Measurements from ENCODE around the gene UBASH3A. TPM values are rescaled to one million over a fixed set of nuclear protein-coding genes. Genes with fewer than 3 reads are reported as not detected.

UBASH3A gene
- total RNA-seq, 1 experiment from 2014 or later, result 0.07 TPM

- Histone ChIP-seq H3K9me2 (ENCODE audit: insufficient read depth) (no peaks in the 10 kb centered on the region), H3K9ac (ENCODE audit: low read length) (no peak overlapping the region), H3K79me2 (ENCODE audit: insufficient read depth, low read length) (no peaks in the 10 kb centered on the region), H3K4me1 (ENCODE audit: control insufficient read depth in 1 of 2, insufficient read depth in 2 of 2, low read length in 2 of 2) (peaks cover 0 to 3% of the 10 kb centered on the region in 2 experiments; a peak in 1 of 4 replicates), H3K36me3 (ENCODE audit: control insufficient read depth in 1 of 2, insufficient read depth in 2 of 2, low read length in 2 of 2) (no peaks in the 10 kb centered on the region), H3K4me3 (replicated peaks in 1 of 2; ENCODE audit: low read depth in 1 of 2, low read length in 2 of 2) (no peak overlapping the region), H4K20me1 (ENCODE audit: insufficient read depth) (no peaks in the 10 kb centered on the region), H3K27me3 (ENCODE audit: insufficient read depth, low read length) (peaks cover 3% of the 10 kb centered on the region; the same call in 1 of the 2 replicates), H3K9me3 (ENCODE audit: control insufficient read depth in 1 of 2, insufficient read depth in 1 of 2, low read depth in 1 of 2, low read length in 2 of 2) (no peaks in the 10 kb centered on the region), H2AFZ (ENCODE audit: low read depth, low read length, poor library complexity, severe bottlenecking) (no peak overlapping the region), H3K27ac (ENCODE audit: low read depth, low read length) (no peak overlapping the region), H3K4me2 (ENCODE audit: low read length) (no peak overlapping the region)
- ChIA-PET CTCF (no interaction called here), RAD21 (ENCODE audit: low non-redundant PET in 1 of 2, low total read pairs in 2 of 2, uncharacterized antibody in 2 of 2, unreplicated experiment in 2 of 2) (no interaction called here), POLR2A (no interaction called here)
- TF ChIP-seq RAD21 (IDR thresholded peaks at IDR 0.05; ENCODE audit: low read depth) (no peak), EZH2 (IDR thresholded peaks at IDR 0.05) (no peak), MAX (IDR thresholded peaks at IDR 0.05) (no peak)
- TF ChIP-seq, protein P1, sequence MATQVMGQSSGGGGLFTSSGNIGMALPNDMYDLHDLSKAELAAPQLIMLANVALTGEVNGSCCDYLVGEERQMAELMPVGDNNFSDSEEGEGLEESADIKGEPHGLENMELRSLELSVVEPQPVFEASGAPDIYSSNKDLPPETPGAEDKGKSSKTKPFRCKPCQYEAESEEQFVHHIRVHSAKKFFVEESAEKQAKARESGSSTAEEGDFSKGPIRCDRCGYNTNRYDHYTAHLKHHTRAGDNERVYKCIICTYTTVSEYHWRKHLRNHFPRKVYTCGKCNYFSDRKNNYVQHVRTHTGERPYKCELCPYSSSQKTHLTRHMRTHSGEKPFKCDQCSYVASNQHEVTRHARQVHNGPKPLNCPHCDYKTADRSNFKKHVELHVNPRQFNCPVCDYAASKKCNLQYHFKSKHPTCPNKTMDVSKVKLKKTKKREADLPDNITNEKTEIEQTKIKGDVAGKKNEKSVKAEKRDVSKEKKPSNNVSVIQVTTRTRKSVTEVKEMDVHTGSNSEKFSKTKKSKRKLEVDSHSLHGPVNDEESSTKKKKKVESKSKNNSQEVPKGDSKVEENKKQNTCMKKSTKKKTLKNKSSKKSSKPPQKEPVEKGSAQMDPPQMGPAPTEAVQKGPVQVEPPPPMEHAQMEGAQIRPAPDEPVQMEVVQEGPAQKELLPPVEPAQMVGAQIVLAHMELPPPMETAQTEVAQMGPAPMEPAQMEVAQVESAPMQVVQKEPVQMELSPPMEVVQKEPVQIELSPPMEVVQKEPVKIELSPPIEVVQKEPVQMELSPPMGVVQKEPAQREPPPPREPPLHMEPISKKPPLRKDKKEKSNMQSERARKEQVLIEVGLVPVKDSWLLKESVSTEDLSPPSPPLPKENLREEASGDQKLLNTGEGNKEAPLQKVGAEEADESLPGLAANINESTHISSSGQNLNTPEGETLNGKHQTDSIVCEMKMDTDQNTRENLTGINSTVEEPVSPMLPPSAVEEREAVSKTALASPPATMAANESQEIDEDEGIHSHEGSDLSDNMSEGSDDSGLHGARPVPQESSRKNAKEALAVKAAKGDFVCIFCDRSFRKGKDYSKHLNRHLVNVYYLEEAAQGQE (IDR thresholded peaks at IDR 0.05; ENCODE audit: low read depth), result no peak
- no peak for ATAC-seq
- BruUV-seq (replicated peaks), result no TSS peak
- intact Hi-C loops (cut with micrococcal nuclease), result loop anchor here (10.0 kb wide), 1 partner anchor 146 kb away; no protein-coding TSS in a partner anchor
- DNase-seq (ENCODE audit: low read depth, low spot score), result no peak
These were observed 14.8 kb upstream of the UBASH3A start for GRCh38 chr21:42388740-42389448.

GRCh38 chr21:42389449-42389835 lies 14.3 kb upstream of the UBASH3A start:
- no peaks in the 10 kb centered on the region for H3K9me2 ChIP-seq (ENCODE audit: insufficient read depth)
- no peaks in the 10 kb centered on the region for H3K9me3 ChIP-seq (ENCODE audit: control insufficient read depth in 1 of 2, insufficient read depth in 1 of 2, low read depth in 1 of 2, low read length in 2 of 2)
- no peak overlapping the region for H3K4me2 ChIP-seq (ENCODE audit: low read length)
- no peaks in the 10 kb centered on the region for H3K79me2 ChIP-seq (ENCODE audit: insufficient read depth, low read length)
- H3K27me3 ChIP-seq (ENCODE audit: insufficient read depth, low read length), result peaks cover 3% of the 10 kb centered on the region; the same call in 1 of the 2 replicates
- DNase-seq (ENCODE audit: low read depth, low spot score), result no peak
- H3K4me3 ChIP-seq (replicated peaks in 1 of 2; ENCODE audit: low read depth in 1 of 2, low read length in 2 of 2), result no peak overlapping the region
- no peak overlapping the region for H3K27ac ChIP-seq (ENCODE audit: low read depth, low read length)
- no peak overlapping the region for H3K9ac ChIP-seq (ENCODE audit: low read length)
- no peak for ATAC-seq
- H4K20me1 ChIP-seq (ENCODE audit: insufficient read depth), result no peaks in the 10 kb centered on the region
- peaks cover 0 to 3% of the 10 kb centered on the region in 2 experiments; a peak in 1 of 4 replicates for H3K4me1 ChIP-seq (ENCODE audit: control insufficient read depth in 1 of 2, insufficient read depth in 2 of 2, low read length in 2 of 2)
- ChIA-PET RAD21 (ENCODE audit: low non-redundant PET in 1 of 2, low total read pairs in 2 of 2, uncharacterized antibody in 2 of 2, unreplicated experiment in 2 of 2) (no interaction called here), POLR2A (no interaction called here), CTCF (no interaction called here)
- no TSS peak for BruUV-seq (replicated peaks)
- H3K36me3 ChIP-seq (ENCODE audit: control insufficient read depth in 1 of 2, insufficient read depth in 2 of 2, low read length in 2 of 2), result no peaks in the 10 kb centered on the region
- no peak overlapping the region for H2AFZ ChIP-seq (ENCODE audit: low read depth, low read length, poor library complexity, severe bottlenecking)
- intact Hi-C loops (cut with micrococcal nuclease), result loop anchor here (10.0 kb wide), 1 partner anchor 145 kb away; no protein-coding TSS in a partner anchor
- no peak for TF ChIP-seq FOSL1 (IDR thresholded peaks at IDR 0.05; ENCODE audit: low read depth)
- no peak for TF ChIP-seq EGR1 (IDR thresholded peaks at IDR 0.05; ENCODE audit: low read depth)
- TF ChIP-seq ZNF274 (IDR thresholded peaks at IDR 0.05; ENCODE audit: low read depth, low read length), result no peak
- TF ChIP-seq, protein P2, sequence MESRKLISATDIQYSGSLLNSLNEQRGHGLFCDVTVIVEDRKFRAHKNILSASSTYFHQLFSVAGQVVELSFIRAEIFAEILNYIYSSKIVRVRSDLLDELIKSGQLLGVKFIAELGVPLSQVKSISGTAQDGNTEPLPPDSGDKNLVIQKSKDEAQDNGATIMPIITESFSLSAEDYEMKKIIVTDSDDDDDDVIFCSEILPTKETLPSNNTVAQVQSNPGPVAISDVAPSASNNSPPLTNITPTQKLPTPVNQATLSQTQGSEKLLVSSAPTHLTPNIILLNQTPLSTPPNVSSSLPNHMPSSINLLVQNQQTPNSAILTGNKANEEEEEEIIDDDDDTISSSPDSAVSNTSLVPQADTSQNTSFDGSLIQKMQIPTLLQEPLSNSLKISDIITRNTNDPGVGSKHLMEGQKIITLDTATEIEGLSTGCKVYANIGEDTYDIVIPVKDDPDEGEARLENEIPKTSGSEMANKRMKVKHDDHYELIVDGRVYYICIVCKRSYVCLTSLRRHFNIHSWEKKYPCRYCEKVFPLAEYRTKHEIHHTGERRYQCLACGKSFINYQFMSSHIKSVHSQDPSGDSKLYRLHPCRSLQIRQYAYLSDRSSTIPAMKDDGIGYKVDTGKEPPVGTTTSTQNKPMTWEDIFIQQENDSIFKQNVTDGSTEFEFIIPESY (IDR thresholded peaks at IDR 0.05; ENCODE audit: extremely low read depth, insufficient replicate concordance, low read length), result no peak
- no peak for TF ChIP-seq SIN3A (IDR thresholded peaks at IDR 0.05; ENCODE audit: low read depth)
- no peak for TF ChIP-seq TCF7L2 (IDR thresholded peaks at IDR 0.05; ENCODE audit: borderline replicate concordance, extremely low read depth, insufficient read depth, insufficient read length)
- TF ChIP-seq EZH2 (IDR thresholded peaks at IDR 0.05), result no peak
- TF ChIP-seq YY1 (IDR thresholded peaks at IDR 0.05; ENCODE audit: extremely low read depth, insufficient replicate concordance, low read depth, low read length), result no peak
- TF ChIP-seq ELF1 (IDR thresholded peaks at IDR 0.05; ENCODE audit: borderline replicate concordance, low read depth), result no peak
- no peak for TF ChIP-seq JUND (IDR thresholded peaks at IDR 0.05)
- no peak for TF ChIP-seq SP1 (IDR thresholded peaks at IDR 0.05; ENCODE audit: low read depth)

Data from HCT116 (cell line).